GM19395 (cell line): ENCODE results near the gene SLC37A2.

Source experiments
- ATAC-seq: cut with Tn5 transposase; IDR thresholded peaks from one replicate; pipeline ENCODE4 v1.9.1; 2021; ENCODE audit warnings: mild to moderate bottlenecking, moderate library complexity; ENCODE audit not compliant: unreplicated experiment

The SLC37A2 gene

DNA sequence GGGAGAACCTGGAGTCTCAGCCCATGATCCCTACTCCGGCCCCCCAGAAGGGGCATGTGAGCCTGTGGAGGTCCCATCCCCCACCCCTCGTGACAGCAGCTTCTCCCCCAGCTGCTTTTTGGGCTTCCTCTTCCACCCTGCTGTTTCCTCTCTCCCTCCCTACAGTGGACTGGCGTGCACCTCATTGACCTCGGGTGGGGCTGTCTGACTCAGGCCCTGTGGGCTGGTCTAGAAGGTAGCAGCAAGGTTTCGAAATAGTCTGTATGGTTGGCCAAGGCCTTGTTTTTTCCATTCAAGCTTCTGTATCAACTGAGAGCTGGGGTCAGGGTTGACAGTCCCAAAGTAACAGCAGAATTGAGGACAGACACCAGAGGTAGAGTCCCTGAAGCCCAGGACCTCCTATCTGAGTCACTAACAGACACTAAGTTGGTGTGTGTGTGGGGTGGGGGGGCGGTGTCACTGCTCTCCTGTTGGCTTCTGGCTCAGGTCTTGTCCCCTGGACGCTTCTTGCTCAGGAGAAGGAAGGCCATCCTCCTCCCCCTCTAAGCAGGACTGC lies 7.7 kb downstream of the SLC37A2 start:
- peak; percentile 72 for ATAC-seq

DNA sequence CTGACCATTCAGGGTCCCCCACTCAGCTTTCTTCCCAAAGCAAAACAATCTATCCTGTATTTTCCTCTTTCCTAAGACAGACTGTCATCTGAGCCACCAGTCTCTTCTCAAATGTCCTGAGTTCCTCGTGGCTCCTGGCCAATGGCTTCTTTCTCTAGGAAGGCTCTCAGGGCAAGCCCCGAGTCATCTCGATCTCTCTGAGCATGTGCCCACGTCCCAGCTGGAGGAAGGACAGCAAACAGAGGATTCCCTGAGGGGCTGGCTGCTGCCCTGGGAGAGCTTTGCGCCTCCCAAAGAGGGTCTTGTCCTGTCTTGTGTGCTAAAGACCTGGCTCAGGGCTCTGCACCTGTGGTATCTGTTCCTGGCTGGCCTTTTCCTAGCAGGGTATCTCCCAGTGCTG lies 8.3 kb downstream of the SLC37A2 start:
- no peak for ATAC-seq

DNA sequence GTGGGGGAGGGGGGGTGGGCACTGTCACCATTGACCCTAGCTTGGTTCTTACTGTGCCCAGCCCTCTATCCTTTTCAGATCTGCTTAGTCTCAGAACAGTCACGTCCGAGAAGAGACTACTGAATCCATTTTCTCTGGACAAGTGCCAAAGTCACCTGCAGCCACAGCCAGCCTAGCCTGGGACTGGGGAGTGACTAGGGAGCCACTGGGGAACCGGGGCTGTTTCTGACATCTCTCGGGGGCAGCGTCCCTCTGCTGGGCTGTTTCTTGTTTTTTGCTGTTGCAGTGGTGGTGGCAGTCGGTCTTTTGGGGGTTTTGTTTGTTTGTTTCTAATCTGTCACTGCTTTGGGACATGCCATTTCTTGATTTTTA lies 8.7 kb downstream of the SLC37A2 start:
- ATAC-seq: peak; percentile 9

DNA sequence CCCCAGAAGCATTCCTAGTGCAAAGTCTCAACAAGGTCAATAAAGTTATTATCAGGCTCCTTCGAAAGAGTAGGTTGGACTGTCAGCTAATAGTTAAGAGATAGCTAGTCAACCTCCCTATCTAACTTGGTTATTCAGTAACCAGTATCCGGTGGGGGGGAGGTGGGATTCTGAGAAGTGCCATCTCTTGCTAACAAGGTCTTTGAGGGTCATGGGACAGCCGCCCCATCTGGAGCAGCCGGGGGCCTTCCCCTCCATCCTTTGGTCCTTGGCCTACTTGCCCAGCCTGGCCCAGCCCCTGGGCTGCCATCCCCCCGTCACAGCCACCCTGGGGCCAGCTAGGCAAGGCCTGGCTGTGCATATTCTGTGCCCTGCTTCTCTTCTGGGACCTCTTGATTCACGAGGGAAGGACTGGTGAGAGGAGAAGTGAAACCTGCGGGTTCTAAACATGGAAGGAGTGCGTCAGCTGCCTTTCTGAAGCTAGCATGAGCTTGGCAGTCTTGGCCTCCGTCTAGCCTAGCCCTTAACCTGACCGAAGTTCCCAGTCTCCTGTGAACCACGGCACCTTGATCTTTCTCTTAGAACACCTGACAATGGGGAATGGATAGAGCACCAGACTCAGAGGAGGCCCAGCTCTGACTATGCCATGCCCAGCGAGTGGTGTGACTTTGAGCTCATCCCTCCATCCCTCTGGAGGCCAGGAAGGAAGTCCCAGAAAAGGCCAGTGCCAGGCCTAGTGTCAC lies 9.3 kb downstream of the SLC37A2 start:
- peak; percentile 83 for ATAC-seq

DNA sequence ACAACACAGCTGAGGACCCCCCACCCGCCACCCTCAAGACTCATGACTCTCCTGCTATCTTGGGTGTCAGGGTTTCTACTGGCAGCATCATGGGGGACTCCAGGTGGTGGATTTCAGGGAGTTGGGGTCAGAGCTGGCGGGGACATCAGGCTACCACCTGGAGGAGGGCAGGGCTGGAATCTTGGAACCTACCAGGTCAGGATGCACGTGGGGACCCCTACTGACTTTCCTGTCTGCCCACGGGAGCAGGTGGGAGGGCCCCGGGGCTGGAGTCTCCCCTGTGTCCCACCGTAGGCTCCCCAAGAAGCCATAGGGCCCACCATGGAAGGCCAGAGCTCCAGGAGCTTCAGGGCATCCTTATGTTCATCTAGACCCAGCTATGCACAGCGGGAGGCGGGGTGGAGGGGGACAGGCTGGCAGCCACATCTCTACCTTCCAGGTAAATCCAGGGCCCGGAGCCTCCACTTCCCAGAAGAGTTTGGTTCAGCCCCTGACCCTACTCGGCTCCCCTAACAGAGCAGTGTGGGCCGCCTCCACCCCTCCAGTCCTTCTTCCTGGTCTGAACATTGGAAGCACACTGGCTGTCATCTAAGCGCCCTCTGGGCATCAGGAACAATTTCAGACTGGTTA lies 10.0 kb downstream of the SLC37A2 start:
- no peak for ATAC-seq

DNA sequence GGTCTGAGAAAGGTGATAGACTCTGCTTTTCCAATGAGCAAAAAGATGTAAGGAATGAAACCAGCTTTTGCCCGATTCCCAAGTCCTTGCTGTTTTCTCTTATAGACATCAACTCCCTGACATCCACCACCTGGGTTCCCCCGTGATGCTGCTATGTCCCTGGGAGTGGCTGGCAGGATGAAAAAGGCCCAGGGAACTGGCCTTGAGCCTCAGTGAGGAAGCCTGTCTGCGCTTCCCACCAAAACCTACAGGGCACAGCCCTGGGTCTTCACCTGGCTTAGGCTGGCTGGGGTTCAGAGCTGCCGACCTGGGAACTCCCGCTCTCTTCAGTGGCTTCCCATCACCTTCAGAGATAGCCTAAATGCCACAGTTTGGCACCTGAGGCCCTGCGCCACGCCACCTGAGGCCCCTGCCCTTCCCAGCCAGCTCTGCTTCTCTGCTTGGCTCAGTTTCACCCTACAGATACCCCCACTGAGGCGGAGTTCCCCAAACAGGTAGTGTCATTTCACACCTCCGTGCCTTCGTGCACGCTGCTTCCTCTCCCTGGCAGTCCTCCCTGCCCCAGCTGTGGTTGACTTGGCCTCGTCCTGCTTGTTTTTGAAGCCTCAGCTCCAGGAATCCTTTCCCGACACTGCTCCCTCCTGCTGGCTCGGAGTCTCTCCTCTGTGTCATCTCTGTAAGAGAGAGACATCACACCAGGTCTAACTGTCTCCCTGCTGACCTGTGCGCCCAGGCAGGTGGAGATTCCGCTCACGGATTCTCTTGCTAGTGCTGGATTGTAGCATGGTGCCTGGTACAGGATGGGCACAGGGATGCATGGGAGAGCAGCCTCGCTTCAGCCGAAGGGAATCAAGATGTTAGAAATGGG lies 10.7 kb downstream of the SLC37A2 start:
- no peak for ATAC-seq

DNA sequence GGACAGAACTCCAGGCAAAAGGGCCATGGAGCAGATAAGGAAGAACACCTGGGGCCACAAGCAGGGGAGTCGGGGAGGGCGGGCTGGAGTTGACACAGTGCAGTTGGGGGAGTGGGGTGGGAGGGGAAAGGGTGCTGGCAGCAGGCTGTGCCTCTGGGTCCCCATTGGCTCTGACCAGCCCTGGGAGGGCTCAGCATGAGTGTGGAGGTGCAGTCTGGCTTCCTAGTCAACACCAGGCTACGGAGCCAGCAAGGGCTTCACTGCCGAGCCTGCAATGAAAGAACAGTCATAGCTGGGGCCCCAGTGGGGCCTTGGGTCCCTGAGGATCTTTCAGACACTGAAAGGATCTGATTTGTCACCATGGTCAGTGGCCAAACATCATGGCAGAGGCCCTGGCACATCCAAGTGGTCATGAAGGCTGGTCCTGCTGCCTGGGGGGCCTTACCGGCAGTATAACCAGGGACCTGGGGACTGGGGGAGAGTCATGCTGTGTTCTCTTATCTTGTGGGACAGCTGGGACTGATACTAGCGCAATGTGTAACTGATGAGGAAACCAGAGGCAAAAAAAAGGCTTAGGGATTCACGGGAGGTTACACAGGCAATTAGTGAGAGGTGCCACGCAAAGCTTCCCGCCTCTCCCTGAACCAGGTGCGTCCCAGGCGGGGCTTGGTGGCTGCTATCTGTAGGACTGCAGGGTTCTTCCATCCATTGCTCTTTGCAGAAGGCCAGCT lies 11.6 kb downstream of the SLC37A2 start:
- no peak for ATAC-seq

DNA sequence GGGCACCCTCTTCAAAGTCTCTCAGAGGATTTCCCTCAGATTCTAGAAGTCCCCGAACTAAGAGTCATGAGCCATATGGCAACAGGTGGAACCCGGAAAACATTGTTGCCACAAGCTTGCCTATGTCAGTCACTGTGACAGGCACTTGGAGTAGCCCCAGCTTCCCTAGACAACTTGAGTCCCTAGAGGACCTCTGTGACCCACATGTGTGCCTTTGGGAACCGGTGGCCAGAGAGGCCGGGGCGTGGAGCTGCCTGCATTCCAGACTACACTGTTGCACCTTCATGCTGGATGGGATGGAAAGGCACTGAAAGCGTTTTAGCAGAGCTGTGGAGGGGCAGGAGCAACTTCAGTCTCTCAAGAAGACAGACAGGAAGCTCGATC lies 12.1 kb downstream of the SLC37A2 start:
- no peak for ATAC-seq

DNA sequence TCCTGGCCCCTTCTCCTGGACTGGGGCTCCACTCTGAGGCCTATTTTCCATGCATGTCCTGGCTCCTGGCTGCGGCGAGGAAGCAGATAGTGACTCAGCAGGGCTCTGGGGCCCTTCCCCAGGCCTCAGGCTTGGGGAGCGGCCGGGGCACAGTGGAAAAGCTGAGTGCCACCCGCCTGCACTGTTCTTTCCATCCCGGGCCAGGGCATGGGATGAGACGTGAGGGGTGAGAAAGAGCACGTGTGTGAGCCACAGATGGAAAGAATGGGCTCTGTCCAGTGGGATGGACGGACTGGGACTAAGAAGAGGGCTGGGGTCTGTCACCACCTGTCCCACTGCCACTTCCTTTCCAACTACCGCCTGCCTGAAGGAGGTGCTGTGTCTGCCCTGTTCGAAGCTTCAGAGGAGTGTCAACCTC lies 12.8 kb downstream of the SLC37A2 start:
- no peak for ATAC-seq

DNA sequence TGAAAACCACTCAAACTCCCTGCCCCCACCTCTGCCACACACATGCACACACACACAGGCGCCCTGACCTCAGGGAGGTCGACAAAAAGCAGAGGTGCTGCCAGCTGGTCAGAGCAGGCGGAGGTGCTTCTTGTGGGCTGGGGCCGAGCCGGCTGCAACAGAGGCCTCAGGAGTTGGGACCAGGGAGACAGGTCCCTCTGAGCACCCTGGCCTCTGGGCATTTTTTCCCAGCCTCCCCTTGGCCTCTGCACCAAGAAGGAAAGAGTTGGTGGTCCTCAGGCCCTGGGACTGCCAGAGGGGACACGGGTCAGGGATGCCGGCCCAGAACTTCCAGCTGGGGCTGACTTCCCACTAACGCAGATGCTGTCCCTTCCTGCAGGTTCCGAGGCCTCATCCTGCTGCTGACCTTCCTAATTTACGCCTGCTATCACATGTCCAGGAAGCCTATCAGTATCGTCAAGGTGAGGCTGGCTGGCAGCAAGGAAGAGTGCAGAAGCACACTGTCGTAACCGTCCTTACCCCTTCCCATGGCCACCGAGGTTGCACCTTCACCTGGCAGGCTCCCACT lies 13.4 kb downstream of the SLC37A2 start:
- ATAC-seq: no peak

DNA sequence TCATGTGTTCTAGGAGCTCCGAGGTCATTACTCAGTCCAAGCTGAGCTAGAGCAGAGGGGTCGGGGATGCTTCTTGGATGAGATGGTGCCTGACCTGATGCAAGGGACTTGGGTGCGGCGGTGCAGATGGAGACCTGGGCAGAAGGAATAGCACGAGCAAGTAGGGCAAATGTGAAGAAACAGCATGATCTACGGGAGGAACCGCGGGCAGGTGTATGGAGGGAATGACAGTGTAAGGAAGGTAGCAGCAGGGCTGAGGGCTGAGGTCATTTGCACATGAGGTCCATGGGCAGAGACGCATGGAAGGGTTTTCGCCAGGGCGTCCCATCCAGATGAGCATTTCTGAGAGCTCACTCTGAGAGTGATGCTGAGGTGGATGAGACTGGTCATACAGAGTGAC lies 14.9 kb downstream of the SLC37A2 start:
- ATAC-seq: no peak

DNA sequence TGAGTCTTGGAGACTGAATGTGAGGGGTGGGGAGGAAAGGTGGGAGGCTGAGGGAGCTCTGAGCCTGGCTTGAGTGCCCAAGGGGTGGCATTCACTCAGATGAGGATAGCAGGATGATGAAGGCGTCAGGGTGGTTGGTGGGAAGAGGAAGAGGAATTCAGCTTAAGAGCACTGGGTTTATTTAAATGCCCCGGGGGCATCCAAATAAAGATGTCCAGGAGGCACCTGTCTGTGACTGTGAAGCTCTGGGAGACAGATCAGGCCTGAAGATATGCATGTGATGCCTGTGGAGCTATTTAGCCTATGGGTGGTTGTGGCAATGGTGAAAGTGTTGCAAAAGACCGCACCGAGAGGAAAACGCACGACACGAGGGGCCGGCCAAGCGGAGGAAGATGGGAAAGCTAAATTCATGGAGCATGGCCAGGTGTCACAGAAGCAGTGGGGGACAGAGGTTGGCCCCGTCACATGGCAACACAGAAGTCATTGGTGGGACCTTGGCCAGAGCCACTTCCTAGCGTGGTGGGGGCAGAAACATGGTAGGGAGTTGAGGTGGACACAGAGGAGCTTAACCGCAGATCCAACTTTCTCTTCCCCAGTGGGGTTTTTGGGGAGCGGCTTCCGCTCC lies 15.5 kb downstream of the SLC37A2 start:
- ATAC-seq: no peak

DNA sequence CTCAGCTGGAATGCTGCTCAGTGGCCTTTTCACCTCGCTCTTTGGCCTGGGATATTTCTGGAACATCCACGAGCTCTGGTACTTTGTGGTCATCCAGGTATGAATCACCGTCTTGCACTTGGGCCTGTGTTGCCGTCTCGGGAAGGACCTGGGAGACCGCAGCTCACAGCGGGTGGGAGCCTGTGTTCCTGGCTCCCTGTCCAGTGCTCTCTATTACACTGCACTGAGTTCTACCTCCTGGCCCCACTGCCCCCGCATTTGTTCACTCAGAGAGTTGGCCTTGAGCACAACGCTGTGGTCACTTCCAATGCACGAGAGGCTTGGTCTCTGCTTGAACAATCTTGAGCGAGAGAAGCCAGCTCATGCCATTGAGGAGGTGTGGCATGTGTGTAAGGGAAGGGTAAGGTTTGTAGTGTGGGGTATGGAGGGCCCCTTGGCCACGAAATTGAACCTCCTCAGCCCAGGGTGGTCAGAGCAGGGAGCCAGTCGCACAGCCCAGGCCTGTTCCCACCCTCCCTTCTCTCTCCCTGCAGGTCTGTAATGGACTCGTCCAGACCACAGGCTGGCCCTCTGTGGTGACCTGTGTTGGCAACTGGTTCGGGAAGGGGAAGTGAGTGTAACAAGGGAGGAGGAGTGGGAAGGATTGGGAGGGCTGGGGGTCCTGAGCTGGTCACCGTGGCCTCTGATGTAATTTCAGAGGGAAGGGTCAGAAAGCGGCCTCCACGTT lies 16.2 kb downstream of the SLC37A2 start:
- no peak for ATAC-seq

DNA sequence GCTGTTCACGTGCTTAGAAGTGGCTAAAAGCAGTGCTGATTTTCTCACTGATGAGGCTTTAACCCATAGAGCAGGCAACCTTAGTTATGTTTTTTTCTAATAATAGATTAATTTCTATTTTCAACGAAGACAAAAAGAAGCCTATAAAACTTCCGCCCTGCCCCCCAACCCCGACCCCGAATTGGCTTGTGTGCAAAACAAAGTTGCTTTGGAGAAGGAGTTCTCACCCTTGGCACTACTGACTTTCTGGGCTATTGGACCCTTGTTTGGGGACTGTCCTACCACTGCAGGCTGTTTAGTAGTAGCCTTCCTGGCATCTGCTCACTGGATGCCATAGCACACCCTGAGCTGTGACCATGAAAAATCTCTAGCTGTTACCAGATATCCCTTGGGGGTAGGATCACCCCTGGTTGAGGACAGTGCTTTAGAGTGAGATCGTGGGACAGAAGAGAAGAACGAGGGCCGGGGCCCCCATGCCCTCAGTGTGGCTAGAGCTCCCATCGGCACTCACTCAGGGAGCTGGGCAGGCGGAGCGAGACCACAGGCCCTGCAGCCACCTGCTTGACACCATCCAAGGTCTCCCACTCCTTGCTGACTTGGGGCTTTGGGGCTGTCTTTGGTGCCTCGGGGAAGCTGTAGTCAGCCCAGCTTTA lies 16.9 kb downstream of the SLC37A2 start:
- no peak for ATAC-seq

DNA sequence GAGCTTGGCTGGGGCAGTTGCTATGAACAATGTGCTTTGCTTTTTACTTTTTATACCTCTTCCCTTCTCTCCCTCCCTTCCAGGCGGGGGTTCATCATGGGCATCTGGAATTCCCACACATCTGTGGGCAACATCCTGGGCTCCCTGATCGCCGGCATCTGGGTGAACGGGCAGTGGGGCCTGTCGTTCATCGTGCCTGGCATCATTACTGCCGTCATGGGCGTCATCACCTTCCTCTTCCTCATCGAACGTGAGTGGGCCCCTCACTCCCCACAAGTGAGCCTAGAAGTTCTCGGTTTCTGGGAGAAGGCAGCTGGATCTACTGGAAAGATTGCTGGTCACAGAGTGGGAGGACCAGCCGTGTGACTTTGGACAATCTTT lies 17.4 kb downstream of the SLC37A2 start:
- no peak for ATAC-seq

DNA sequence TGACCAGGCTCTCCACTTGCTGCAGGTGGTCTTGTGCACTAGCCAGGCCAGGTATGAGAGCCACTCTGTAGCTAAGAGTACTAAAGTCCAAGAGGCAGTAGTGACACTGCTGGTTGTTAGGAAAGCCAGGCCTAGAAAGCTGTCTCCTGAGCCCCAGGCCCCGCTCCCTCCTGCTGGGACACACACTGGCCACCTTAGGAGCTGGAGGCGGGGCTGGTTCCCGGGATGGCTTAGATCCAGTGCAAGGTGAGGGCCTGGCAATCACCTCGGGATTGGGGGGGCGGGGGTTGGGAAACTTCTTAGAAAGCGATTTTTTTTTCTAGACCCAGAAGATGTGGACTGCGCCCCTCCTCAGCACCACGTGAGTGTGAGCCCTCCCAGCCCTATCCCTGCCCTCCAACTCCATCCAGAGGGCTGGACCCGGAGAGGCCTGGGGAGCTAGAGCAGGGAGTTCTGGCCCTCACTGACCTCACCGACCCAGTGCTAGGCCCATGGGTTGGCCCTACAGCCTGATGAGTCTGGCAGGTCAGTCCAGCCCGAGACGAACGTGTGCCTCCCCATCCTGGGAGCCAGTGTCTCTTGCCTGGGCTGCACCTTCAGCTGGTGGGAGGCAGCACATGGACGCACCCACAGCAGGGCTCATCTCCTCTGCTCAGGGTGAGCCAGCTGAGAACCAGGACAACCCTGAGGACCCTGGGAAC lies 18.1 kb downstream of the SLC37A2 start:
- ATAC-seq: no peak

DNA sequence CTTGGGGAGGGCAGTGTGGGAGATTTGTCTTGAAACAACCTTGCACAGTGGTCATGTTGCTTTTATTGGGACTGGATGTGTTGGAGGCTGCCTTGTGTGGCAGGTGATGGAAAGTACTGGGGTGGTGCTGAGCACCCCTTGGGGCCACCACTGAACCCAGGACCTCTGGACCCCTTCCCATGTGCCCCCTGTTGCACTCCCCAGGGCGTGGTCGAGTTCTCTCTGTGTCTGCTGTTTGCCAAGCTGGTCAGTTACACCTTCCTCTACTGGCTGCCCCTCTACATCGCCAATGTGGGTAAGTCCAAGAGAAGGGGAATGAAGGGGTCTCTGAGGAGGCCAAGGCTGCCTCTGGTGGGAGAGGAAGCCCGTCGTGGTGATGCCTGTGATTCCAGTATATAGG lies 18.9 kb downstream of the SLC37A2 start:
- no peak for ATAC-seq

DNA sequence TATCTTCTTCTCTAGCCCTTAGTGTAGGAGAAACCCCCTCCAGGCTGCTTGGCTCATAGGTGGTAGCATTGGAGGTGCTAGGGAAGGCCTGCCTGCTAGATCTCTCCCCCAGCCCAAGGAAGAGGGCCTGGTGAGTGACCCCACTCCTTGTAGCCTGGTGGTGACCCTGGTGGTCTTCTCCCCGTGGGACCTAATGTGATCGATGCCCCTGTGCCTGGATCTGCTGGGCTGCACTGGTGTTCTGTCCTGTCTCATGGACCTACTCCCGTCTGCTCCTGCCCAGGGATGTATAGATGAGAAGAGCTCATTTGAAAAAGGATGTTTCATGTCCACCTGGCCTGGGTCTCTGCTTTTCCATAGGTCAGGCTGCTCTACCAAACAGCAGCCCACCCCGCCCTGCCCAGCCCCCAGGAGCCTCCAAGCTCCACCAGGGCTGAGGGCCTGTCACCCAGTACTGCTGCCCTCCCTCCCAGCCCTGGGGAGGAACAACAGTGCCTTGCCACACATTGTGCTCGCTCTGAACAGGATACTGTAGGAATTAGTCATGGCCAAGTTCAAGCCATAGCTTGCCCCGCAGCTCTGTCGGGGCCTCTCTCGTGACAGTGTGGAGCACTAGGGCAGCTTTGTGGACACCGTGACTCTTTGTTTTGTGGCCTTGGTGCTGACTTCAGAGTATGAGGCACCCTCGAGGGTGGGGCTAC lies 19.7 kb downstream of the SLC37A2 start:
- ATAC-seq: no peak
